GM12864 (cell line): ENCODE measurements around the gene IGFL4.

ENCODE experiments used
- DNase-seq: peaks from one replicate; pipeline ENCODE4 v3.0.0-alpha.2; 2011; ENCODE audit warnings: low read depth
- H3K4me3 ChIP-seq: 2 replicates; pipeline ENCODE4 v1.5.1; 2011; ENCODE audit warnings: mild to moderate bottlenecking, low read depth, low read length, control low read depth
- CTCF ChIP-seq: IDR thresholded peaks from 2 replicates; pipeline ENCODE4 v1.5.1; 2011; ENCODE audit warnings: low read depth, mild to moderate bottlenecking, moderate library complexity, low read length, control low read depth, inconsistent platforms; ENCODE audit errors: missing control alignments

IGFL4 gene

GRCh38 chr19:46076031-46076880, 35.5 kb upstream of the IGFL4 start:
- DNase-seq = no peak
- no peak overlapping the region for H3K4me3 ChIP-seq
- TF ChIP-seq CTCF = no peak

GRCh38 chr19:46073268-46073922, 32.6 kb upstream of the IGFL4 start:
- no peak for TF ChIP-seq CTCF
- no peak overlapping the region for H3K4me3 ChIP-seq
- DNase-seq = no peak

GRCh38 chr19:46069806-46070341, 29.1 kb upstream of the IGFL4 start:
- no peak for DNase-seq
- no peak overlapping the region for H3K4me3 ChIP-seq
- TF ChIP-seq CTCF = no peak

GRCh38 chr19:46068345-46069258, 27.8 kb upstream of the IGFL4 start:
- no peak for TF ChIP-seq CTCF
- DNase-seq = no peak
- no peak overlapping the region for H3K4me3 ChIP-seq

- DNase-seq = no peak
- no peak for TF ChIP-seq CTCF
Observed at GRCh38 chr19:46067691-46068090, 26.9 kb upstream of the IGFL4 start.

GRCh38 chr19:46066471-46066870, 25.7 kb upstream of the IGFL4 start:
- DNase-seq = no peak
- TF ChIP-seq CTCF = no peak
- no peak overlapping the region for H3K4me3 ChIP-seq

More at GRCh38 chr19:46067691-46068090, 26.9 kb upstream of the IGFL4 start:
- no peak overlapping the region for H3K4me3 ChIP-seq
